ENCODE measurements around the gene TEAD4.

Gene TEAD4

DNA sequence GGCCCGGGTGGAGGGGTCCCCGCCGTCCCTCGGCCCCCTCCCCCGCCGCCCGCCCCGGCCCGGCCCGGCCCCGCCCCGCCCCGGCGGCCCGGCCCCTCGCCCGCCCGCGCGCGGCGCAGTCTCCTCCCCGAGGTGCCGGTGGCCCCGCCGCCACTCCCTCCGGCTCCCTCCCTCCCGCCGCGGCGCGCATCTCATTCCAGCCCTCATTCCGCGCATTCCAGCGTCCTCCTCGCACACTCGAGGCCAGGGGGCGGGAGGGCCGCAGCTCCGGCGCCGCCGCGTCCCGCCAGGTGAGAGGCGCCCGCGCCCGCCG lies at the start of gene TEAD4:
TSS of gene TEAD4 (plus strand) at position 206 of the 313 bp plus-strand sequence.
- DNase-seq: no peak

DNA sequence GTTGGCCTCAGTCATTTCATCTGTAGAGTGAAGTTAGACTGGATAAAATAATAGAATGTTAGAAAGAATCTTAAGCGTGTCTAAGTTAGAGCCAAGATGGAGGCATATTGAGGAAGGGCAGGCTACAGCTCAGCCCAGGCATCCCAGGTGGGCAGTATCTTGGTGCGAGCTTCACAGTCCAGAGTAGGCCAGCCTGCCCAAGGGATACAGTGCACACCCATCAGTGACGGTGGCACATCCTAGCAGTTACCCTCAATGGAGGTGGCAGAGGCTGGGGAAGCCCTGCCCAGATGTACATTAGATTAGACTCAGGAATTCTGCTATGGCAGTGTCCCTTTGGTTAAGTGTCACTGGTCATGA lies 47.0 kb upstream of the TEAD4 start:
- DNase-seq: no peak

GRCh38 chr12:2919249-2919648 lies 39.9 kb upstream of the TEAD4 start:
- DNase-seq: no peak

GRCh38 chr12:2922329-2922728 lies 36.9 kb upstream of the TEAD4 start:
- no peak for DNase-seq

GRCh38 chr12:2923057-2923456 lies 36.1 kb upstream of the TEAD4 start:
- DNase-seq: no peak

GRCh38 chr12:2924019-2924418 lies 35.2 kb upstream of the TEAD4 start:
- no peak for DNase-seq

DNA sequence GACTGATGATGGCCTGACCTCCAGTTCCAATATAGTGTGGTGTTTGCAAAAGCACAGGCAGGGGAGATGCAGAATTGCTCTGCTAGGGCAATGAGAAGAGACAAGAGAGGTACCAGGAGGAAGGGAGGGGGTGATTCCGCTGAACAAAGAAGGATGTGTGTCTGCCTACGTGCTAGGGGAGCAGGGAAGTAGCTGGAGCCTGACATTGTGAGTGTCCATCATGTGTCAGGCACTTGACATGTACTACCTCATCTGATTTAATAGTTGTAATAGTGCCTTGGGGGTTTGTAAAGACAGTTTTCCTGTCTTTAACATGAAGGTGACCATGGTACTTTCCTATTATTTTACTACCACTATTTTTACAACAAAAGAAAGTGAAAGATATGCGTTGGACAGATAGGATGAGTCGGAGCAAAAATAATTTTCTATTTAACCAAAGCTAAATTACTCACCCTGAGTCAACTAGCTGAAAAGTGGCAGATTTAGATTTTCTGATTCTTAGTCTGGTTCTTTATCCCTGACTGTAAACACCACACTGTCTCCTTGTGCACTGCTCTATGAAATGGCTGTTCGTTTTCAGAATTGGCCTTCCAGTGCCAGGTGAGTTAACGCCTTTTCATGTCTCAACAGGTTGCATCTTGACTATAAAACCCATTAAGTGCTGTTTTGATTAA lies 33.7 kb upstream of the TEAD4 start:
- no peak for DNase-seq

- DNase-seq: no peak
Observed at GRCh38 chr12:2930865-2931264, 28.3 kb upstream of the TEAD4 start.

DNA sequence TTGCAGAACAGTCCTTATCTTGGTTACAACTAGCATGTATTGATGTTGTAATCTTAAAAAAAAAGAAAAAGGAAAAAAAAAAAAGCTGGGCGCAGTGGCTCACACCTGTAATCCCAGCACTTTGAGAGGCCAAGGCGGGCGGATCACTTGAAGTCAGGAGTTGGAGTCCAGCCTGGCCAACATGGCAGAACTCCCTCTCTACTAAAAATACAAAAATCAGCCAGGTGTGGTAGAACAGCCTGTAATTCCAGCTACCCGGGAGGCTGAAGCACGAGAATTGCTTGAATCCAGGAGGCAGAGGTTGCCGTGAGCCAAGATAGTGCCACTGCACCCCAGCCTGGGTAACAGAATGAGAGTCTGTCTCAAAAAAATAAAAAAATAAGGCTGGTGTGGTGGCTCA lies 25.6 kb upstream of the TEAD4 start:
- DNase-seq: no peak

- no peak for DNase-seq
Observed at GRCh38 chr12:2934371-2934770, 24.8 kb upstream of the TEAD4 start.

DNA sequence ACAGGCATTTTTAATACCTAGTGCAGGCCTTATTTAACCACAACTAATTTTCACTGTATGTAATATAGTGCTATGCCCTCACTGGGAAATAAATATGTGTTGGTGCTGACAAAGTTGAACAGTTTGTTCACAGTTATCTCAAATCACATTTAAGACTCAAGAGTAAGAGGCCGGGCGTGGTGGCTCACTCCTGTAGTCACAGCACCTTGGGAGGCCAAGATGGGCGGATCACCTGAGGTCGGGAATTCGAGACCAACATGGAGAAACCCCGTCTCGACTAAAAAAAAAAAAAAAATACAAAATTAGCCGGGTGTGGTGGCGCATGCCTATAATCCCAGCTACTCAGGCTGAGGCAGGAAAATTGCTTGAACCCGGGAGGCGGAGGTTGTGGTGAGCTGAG lies 22.9 kb upstream of the TEAD4 start:
- DNase-seq: no peak

DNA sequence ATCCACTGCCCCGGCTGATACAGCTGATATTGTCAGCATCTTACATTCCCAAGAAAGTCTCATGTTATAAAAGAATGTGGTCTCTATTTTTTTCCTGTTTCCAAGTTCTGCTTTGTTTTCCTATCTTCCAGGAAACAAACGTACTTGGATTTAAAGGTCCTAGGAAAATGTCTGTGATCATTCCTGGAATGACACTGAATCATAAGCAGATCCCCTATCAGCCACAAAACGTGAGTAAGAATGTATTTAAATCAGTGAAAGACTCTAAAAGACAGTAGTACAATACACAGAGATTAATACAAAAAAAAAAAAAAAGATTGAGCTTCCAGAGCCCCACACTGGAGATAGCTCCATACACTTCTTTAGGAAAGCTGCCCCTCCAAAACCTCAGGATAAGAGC lies 21.7 kb upstream of the TEAD4 start:
- no peak for DNase-seq

- no peak for DNase-seq
Observed at GRCh38 chr12:2939191-2939590, 20.0 kb upstream of the TEAD4 start.

- no peak for DNase-seq
Observed at GRCh38 chr12:2940564-2940963, 18.6 kb upstream of the TEAD4 start.

DNA sequence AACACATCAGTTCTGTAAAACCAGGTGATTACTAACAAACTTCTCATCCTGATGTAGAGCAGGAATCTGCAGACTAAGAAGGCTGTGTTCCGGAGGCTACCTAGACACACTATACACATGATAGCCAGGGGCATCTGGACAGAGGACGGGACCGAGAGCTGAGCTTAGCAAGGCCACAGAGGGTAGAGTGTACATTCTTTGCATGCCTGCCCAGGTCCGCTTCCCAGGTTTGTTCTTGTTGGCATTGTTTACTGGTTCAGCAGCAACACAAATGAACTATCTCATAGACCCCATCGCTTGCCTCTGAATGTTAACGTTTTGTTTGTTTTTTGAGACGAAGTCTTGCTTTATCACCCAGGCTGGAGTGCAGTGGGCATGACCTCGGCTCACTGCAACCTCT lies 17.7 kb upstream of the TEAD4 start:
- DNase-seq: no peak

GRCh38 chr12:2944401-2945047 lies 14.7 kb upstream of the TEAD4 start:
- peak; percentile 21 for DNase-seq

GRCh38 chr12:2949411-2949810 lies 9.8 kb upstream of the TEAD4 start:
- no peak for DNase-seq

GRCh38 chr12:2955888-2956287 lies 3.3 kb upstream of the TEAD4 start:
- no peak for DNase-seq

- no peak for DNase-seq
Observed at GRCh38 chr12:2957816-2958431, 1.3 kb upstream of the TEAD4 start.

DNA sequence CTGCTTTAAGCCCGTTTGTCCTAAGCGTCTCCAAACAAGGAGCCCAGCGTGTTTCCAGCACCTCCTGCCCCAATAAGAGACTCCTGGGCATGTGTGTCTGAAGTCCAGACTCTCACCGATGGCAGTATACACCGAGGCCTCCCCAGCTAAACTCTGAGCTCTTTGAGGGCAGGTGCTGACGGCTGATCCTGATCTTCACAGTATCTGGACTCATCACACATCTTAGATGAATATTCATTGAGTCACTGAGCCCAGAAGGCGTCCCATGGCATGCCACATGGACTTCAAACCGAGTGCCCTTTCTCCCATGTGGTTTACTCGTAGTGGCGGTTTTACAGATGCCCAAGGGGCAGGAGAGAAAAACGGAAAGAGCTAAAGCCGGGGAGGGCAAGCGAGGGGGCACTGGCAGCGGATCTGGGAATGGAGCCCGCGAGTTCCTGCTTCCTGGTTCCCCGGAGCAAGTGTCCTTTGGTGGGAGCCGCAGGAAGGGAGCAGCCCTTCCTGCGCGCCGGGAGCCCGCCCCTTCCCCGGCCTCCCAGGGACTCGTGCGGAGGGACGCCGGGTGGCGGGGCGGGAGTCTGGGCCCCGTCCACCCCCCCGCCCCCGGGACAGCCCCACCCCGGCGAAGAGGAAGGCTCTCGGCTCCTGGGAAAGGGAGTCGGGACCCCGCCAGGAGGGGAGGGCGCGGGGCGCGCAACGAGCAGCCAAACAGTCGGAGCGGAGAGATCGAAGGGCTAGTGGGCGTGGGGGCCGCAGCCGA lies 585 bp upstream of the TEAD4 start:
- DNase-seq: no peak

GRCh38 chr12:2959505-2960389 lies 550 bp downstream of the TEAD4 start:
- DNase-seq: no peak

- no peak for DNase-seq
Observed at GRCh38 chr12:2960390-2960956, 1.3 kb downstream of the TEAD4 start.

Measured in CD4-positive, alpha-beta T cell treated with Interleukin-15 for 1 hour (primary cell).